ENCODE data around the gene OR10AD1.

- no peak for TF ChIP-seq CTCF (IDR thresholded peaks at IDR 0.05)
- no peak for TF ChIP-seq POLR2A (IDR thresholded peaks at IDR 0.05)
Observed at GRCh38 chr12:48179466-48179865, 23.6 kb downstream of the OR10AD1 start.

All from thyroid gland (tissue), 4 donors.